ENCODE results near the gene EFNA1. TPM values are rescaled to one million over a fixed set of nuclear protein-coding genes. Genes with fewer than 3 reads are reported as not detected.
A peak's percentile ranks its signal among the peaks of the same experiment; 100 is the strongest.

The EFNA1 gene
- total and polyA plus RNA-seq, 2 experiments from 2014 or later: 78.7 to 172 TPM

DNA sequence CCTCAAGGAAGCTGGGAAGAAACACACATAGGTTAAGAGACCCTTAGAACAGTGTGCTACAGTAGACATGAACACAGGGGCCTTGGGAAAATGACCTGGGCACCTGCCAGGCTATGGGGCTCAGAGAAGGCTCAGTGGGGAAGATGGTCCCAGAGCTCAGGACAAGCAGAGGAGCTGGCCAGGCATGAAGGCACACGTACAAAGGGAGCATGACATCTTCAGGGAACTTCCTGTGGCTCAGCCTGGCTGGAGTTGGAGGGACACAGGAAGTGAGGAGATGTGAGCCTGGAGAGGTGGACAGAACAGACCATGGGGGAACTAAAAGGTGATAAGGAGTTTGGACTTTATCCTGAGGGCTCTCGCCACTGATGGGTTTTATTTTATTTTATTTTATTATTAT is 4.2 kb downstream of the EFNA1 start:
- H3K79me2 ChIP-seq: peaks cover 50% of the 10 kb centered on the region
- H3K27ac ChIP-seq: peak overlapping the region; percentile 97
- no peaks in the 10 kb centered on the region for H4K20me1 ChIP-seq (ENCODE audit: insufficient read depth, poor library complexity, severe bottlenecking)
- H3K9me3 ChIP-seq (ENCODE audit: low read depth): no peaks in the 10 kb centered on the region
- H3K4me3 ChIP-seq: no peak overlapping the region
- H3K9me2 ChIP-seq (replicated peaks; ENCODE audit: insufficient read depth): no peaks in the 10 kb centered on the region
- WGBS (ENCODE audit: low lambda C conversion rate, missing lambda C conversion rate): 62% methylated on average over 2 of the region's 2 CpGs
- peak overlapping the region; percentile 98 for H3K4me2 ChIP-seq
- H3K27me3 ChIP-seq: no peaks in the 10 kb centered on the region
- no peaks in the 10 kb centered on the region for H3K36me3 ChIP-seq (replicated peaks; ENCODE audit: insufficient read depth, low read depth)
- TF ChIP-seq, protein P1, sequence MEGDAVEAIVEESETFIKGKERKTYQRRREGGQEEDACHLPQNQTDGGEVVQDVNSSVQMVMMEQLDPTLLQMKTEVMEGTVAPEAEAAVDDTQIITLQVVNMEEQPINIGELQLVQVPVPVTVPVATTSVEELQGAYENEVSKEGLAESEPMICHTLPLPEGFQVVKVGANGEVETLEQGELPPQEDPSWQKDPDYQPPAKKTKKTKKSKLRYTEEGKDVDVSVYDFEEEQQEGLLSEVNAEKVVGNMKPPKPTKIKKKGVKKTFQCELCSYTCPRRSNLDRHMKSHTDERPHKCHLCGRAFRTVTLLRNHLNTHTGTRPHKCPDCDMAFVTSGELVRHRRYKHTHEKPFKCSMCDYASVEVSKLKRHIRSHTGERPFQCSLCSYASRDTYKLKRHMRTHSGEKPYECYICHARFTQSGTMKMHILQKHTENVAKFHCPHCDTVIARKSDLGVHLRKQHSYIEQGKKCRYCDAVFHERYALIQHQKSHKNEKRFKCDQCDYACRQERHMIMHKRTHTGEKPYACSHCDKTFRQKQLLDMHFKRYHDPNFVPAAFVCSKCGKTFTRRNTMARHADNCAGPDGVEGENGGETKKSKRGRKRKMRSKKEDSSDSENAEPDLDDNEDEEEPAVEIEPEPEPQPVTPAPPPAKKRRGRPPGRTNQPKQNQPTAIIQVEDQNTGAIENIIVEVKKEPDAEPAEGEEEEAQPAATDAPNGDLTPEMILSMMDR (IDR thresholded peaks at IDR 0.05; ENCODE audit: poor library complexity): no peak
- TF ChIP-seq EZH2 (IDR thresholded peaks at IDR 0.05; ENCODE audit: borderline replicate concordance) (no peak), EZH2phosphoT487 (IDR thresholded peaks at IDR 0.05; ENCODE audit: low read depth, severe bottlenecking, unreplicated experiment) (no peak)
- peaks cover 22% of the 10 kb centered on the region for H3K4me1 ChIP-seq (ENCODE audit: insufficient read depth)
- no peak overlapping the region for H2AFZ ChIP-seq
- no peak for DNase-seq (ENCODE audit: low spot score)

DNA sequence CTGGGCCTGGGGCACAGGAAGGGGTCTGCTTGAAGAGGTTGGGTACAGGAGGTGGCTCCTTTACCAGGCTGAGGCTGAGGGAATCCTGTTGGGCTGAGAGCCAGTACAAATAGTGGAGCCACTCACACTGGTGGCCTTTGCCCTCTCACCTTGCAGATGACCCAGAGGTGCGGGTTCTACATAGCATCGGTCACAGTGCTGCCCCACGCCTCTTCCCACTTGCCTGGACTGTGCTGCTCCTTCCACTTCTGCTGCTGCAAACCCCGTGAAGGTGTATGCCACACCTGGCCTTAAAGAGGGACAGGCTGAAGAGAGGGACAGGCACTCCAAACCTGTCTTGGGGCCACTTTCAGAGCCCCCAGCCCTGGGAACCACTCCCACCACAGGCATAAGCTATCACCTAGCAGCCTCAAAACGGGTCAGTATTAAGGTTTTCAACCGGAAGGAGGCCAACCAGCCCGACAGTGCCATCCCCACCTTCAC is 6.2 kb downstream of the EFNA1 start:
- Histone ChIP-seq H3K27me3 (no peaks in the 10 kb centered on the region), H4K20me1 (ENCODE audit: insufficient read depth, poor library complexity, severe bottlenecking) (no peaks in the 10 kb centered on the region), H3K27ac (peak overlapping the region; percentile 99), H3K79me2 (peaks cover 59% of the 10 kb centered on the region), H3K4me2 (peak overlapping the region; percentile 81), H3K9me3 (ENCODE audit: low read depth) (no peaks in the 10 kb centered on the region), H2AFZ (no peak overlapping the region), H3K4me1 (ENCODE audit: insufficient read depth) (peaks cover 34% of the 10 kb centered on the region), H3K4me3 (no peak overlapping the region), H3K36me3 (replicated peaks; ENCODE audit: insufficient read depth, low read depth) (no peaks in the 10 kb centered on the region), H3K9me2 (replicated peaks; ENCODE audit: insufficient read depth) (no peaks in the 10 kb centered on the region)
- WGBS (ENCODE audit: low lambda C conversion rate, missing lambda C conversion rate): 82% methylated on average over 7 of the region's 7 CpGs
- TF ChIP-seq EZH2phosphoT487 (IDR thresholded peaks at IDR 0.05; ENCODE audit: low read depth, severe bottlenecking, unreplicated experiment) (no peak), EZH2 (IDR thresholded peaks at IDR 0.05; ENCODE audit: borderline replicate concordance) (no peak)
- TF ChIP-seq, protein P1 (IDR thresholded peaks at IDR 0.05; ENCODE audit: poor library complexity): no peak
- no peak for DNase-seq (ENCODE audit: low spot score)

DNA sequence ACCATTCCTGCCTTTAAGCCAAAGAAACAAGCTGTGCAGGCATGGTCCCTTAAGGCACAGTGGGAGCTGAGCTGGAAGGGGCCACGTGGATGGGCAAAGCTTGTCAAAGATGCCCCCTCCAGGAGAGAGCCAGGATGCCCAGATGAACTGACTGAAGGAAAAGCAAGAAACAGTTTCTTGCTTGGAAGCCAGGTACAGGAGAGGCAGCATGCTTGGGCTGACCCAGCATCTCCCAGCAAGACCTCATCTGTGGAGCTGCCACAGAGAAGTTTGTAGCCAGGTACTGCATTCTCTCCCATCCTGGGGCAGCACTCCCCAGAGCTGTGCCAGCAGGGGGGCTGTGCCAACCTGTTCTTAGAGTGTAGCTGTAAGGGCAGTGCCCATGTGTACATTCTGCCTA is 6.6 kb downstream of the EFNA1 start:
- TF ChIP-seq, protein P1 (IDR thresholded peaks at IDR 0.05; ENCODE audit: poor library complexity): no peak
- TF ChIP-seq EZH2 (IDR thresholded peaks at IDR 0.05; ENCODE audit: borderline replicate concordance) (no peak), EZH2phosphoT487 (IDR thresholded peaks at IDR 0.05; ENCODE audit: low read depth, severe bottlenecking, unreplicated experiment) (no peak)
- Histone ChIP-seq H3K4me1 (ENCODE audit: insufficient read depth) (peaks cover 37% of the 10 kb centered on the region), H3K9me3 (ENCODE audit: low read depth) (no peaks in the 10 kb centered on the region), H3K4me2 (peak overlapping the region; percentile 81), H3K27ac (peak overlapping the region; percentile 99), H3K27me3 (no peaks in the 10 kb centered on the region), H2AFZ (no peak overlapping the region), H4K20me1 (ENCODE audit: insufficient read depth, poor library complexity, severe bottlenecking) (no peaks in the 10 kb centered on the region), H3K9me2 (replicated peaks; ENCODE audit: insufficient read depth) (no peaks in the 10 kb centered on the region), H3K4me3 (no peak overlapping the region), H3K79me2 (peaks cover 59% of the 10 kb centered on the region), H3K36me3 (replicated peaks; ENCODE audit: insufficient read depth, low read depth) (no peaks in the 10 kb centered on the region)
- 69% methylated on average over 1 of the region's 1 CpG for WGBS (ENCODE audit: low lambda C conversion rate, missing lambda C conversion rate)
- no peak for DNase-seq (ENCODE audit: low spot score)
